HAP-1 (cell line): ENCODE data around the gene ANKS1A.
A peak's percentile ranks its signal among the peaks of the same experiment; 100 is the strongest.

Source experiments
- DNase-seq, 2 experiments: peaks; one replicate each; pipeline ENCODE4 v3.0.0-alpha.2; 2016 to 2020; ENCODE audit warnings: low spot score in 2 of 2
- H3K27me3 ChIP-seq: fragments of 250-450 bp; sonication (Bioruptor Pico); 2 replicates; pipeline ENCODE4 v1.5.1; 2020; ENCODE audit warnings: low read depth, mild to moderate bottlenecking, moderate library complexity
- H3K36me3 ChIP-seq: fragments of 250-450 bp; sonication (Bioruptor Pico); replicated peaks from 2 replicates; pipeline ENCODE4 v1.5.1; 2020; ENCODE audit warnings: mild to moderate bottlenecking
- H3K4me1 ChIP-seq: fragments of 250-450 bp; sonication (Bioruptor Pico); 2 replicates; pipeline ENCODE4 v1.5.1; 2020; ENCODE audit warnings: mild to moderate bottlenecking
- H3K4me3 ChIP-seq: fragments of 250-450 bp; sonication (Bioruptor Pico); 2 replicates; pipeline ENCODE4 v1.5.1; 2020; ENCODE audit warnings: mild to moderate bottlenecking, moderate library complexity
- H3K9me3 ChIP-seq: fragments of 250-450 bp; sonication (Bioruptor Pico); 2 replicates; pipeline ENCODE4 v1.5.1; 2020; ENCODE audit warnings: mild to moderate bottlenecking, moderate library complexity
- in situ Hi-C: fragments of 300-500 bp; cut with MboI; formaldehyde crosslinking; loops from 3 replicates; pipeline ENCODE4 v1.14.3; 2020; ENCODE audit warnings: low sequenced_read_pairs, inconsistent platforms, mixed read lengths

The ANKS1A gene

GRCh38 chr6:34940030-34940434 is 51.0 kb downstream of the ANKS1A start:
- DNase-seq: no peak
- H3K36me3 ChIP-seq: no peaks in the 10 kb centered on the region; the same call in 1 of the 2 replicates
- no peaks in the 10 kb centered on the region for H3K4me1 ChIP-seq
- H3K27me3 ChIP-seq: no peaks in the 10 kb centered on the region
- H3K9me3 ChIP-seq: no peaks in the 10 kb centered on the region
- in situ Hi-C loops: no loop called here
- H3K4me3 ChIP-seq: no peak overlapping the region

GRCh38 chr6:34941421-34941820 is 52.4 kb downstream of the ANKS1A start:
- Histone ChIP-seq H3K4me3 (no peak overlapping the region), H3K27me3 (no peaks in the 10 kb centered on the region), H3K9me3 (no peaks in the 10 kb centered on the region), H3K36me3 (no peaks in the 10 kb centered on the region; the same call in 1 of the 2 replicates), H3K4me1 (no peaks in the 10 kb centered on the region)
- in situ Hi-C loops: no loop called here
- no peak for DNase-seq

GRCh38 chr6:34945317-34945716 is 56.3 kb downstream of the ANKS1A start:
- Histone ChIP-seq H3K4me3 (no peak overlapping the region), H3K27me3 (no peaks in the 10 kb centered on the region), H3K36me3 (no peaks in the 10 kb centered on the region; the same call in 1 of the 2 replicates), H3K4me1 (no peaks in the 10 kb centered on the region), H3K9me3 (no peaks in the 10 kb centered on the region)
- DNase-seq: no peak
- in situ Hi-C loops: no loop called here

GRCh38 chr6:34947561-34947960 is 58.5 kb downstream of the ANKS1A start:
- Histone ChIP-seq H3K9me3 (no peaks in the 10 kb centered on the region), H3K27me3 (no peaks in the 10 kb centered on the region), H3K36me3 (no peaks in the 10 kb centered on the region; the same call in 1 of the 2 replicates), H3K4me3 (no peak overlapping the region), H3K4me1 (peaks cover 7% of the 10 kb centered on the region)
- in situ Hi-C loops: no loop called here
- DNase-seq: no peak

- DNase-seq: no peak
- in situ Hi-C loops: no loop called here
- no peak overlapping the region for H3K4me3 ChIP-seq
- peaks cover 7% of the 10 kb centered on the region for H3K4me1 ChIP-seq
- no peaks in the 10 kb centered on the region for H3K27me3 ChIP-seq
- H3K36me3 ChIP-seq: no peaks in the 10 kb centered on the region; the same call in 1 of the 2 replicates
- H3K9me3 ChIP-seq: no peaks in the 10 kb centered on the region
Observed at GRCh38 chr6:34949636-34950035, 60.6 kb downstream of the ANKS1A start.

- DNase-seq: no peak
- no peak overlapping the region for H3K4me3 ChIP-seq
- in situ Hi-C loops: no loop called here
Observed at GRCh38 chr6:34950849-34951248, 61.8 kb downstream of the ANKS1A start.

GRCh38 chr6:34951731-34952130 is 62.7 kb downstream of the ANKS1A start:
- Histone ChIP-seq H3K27me3 (no peaks in the 10 kb centered on the region), H3K36me3 (no peaks in the 10 kb centered on the region), H3K4me1 (peaks cover 7% of the 10 kb centered on the region), H3K4me3 (no peak overlapping the region), H3K9me3 (no peaks in the 10 kb centered on the region)
- peak; percentile 33 to 54 for DNase-seq
- in situ Hi-C loops: no loop called here

More at GRCh38 chr6:34950849-34951248, 61.8 kb downstream of the ANKS1A start:
- no peaks in the 10 kb centered on the region for H3K36me3 ChIP-seq
- no peaks in the 10 kb centered on the region for H3K9me3 ChIP-seq
- no peaks in the 10 kb centered on the region for H3K27me3 ChIP-seq
- H3K4me1 ChIP-seq: peaks cover 7% of the 10 kb centered on the region

GRCh38 chr6:34953061-34954025 is 64.3 kb downstream of the ANKS1A start:
- Histone ChIP-seq H3K4me3 (no peak overlapping the region), H3K36me3 (no peaks in the 10 kb centered on the region), H3K27me3 (no peaks in the 10 kb centered on the region), H3K4me1 (peaks cover 7% of the 10 kb centered on the region), H3K9me3 (no peaks in the 10 kb centered on the region)
- in situ Hi-C loops: no loop called here
- peak in 1 of 2 experiments; percentile 14 for DNase-seq

GRCh38 chr6:34955442-34955841 is 66.4 kb downstream of the ANKS1A start:
- in situ Hi-C loops: no loop called here

GRCh38 chr6:34957231-34957783 is 68.3 kb downstream of the ANKS1A start:
- Histone ChIP-seq H3K9me3 (no peaks in the 10 kb centered on the region), H3K4me1 (no peaks in the 10 kb centered on the region; the same call in 1 of the 2 replicates), H3K4me3 (no peak overlapping the region), H3K36me3 (no peaks in the 10 kb centered on the region), H3K27me3 (no peaks in the 10 kb centered on the region)
- in situ Hi-C loops: no loop called here
- DNase-seq: no peak

More at GRCh38 chr6:34955442-34955841, 66.4 kb downstream of the ANKS1A start:
- no peaks in the 10 kb centered on the region for H3K36me3 ChIP-seq
- H3K4me1 ChIP-seq: peaks cover 7% of the 10 kb centered on the region
- no peak overlapping the region for H3K4me3 ChIP-seq
- DNase-seq: no peak
- H3K27me3 ChIP-seq: no peaks in the 10 kb centered on the region
- H3K9me3 ChIP-seq: no peaks in the 10 kb centered on the region

- Histone ChIP-seq H3K27me3 (no peaks in the 10 kb centered on the region), H3K36me3 (no peaks in the 10 kb centered on the region), H3K4me1 (no peaks in the 10 kb centered on the region; the same call in 1 of the 2 replicates), H3K9me3 (no peaks in the 10 kb centered on the region), H3K4me3 (no peak overlapping the region)
- no peak for DNase-seq
- in situ Hi-C loops: no loop called here
Observed at GRCh38 chr6:34958734-34959133, 69.7 kb downstream of the ANKS1A start.

- DNase-seq: no peak
- H3K9me3 ChIP-seq: no peaks in the 10 kb centered on the region
- in situ Hi-C loops: no loop called here
- H3K27me3 ChIP-seq: no peaks in the 10 kb centered on the region
- no peak overlapping the region for H3K4me3 ChIP-seq
- H3K4me1 ChIP-seq: no peaks in the 10 kb centered on the region
- H3K36me3 ChIP-seq: no peaks in the 10 kb centered on the region
Observed at GRCh38 chr6:34959224-34959623, 70.2 kb downstream of the ANKS1A start.

GRCh38 chr6:34961082-34961481 is 72.0 kb downstream of the ANKS1A start:
- in situ Hi-C loops: no loop called here
- H3K9me3 ChIP-seq: no peaks in the 10 kb centered on the region
- no peak for DNase-seq
- H3K4me3 ChIP-seq: no peak overlapping the region
- no peaks in the 10 kb centered on the region for H3K36me3 ChIP-seq
- H3K4me1 ChIP-seq: no peaks in the 10 kb centered on the region
- no peaks in the 10 kb centered on the region for H3K27me3 ChIP-seq

- H3K4me1 ChIP-seq: no peaks in the 10 kb centered on the region
- no peak for DNase-seq
- no peaks in the 10 kb centered on the region; the same call in 1 of the 2 replicates for H3K36me3 ChIP-seq
- H3K9me3 ChIP-seq: no peaks in the 10 kb centered on the region
- H3K27me3 ChIP-seq: no peaks in the 10 kb centered on the region
- no peak overlapping the region for H3K4me3 ChIP-seq
- in situ Hi-C loops: no loop called here
Observed at GRCh38 chr6:34961574-34961973, 72.5 kb downstream of the ANKS1A start.
